Dermis blood vessel endothelial cell (primary cell): ENCODE measurements around the gene ANTXR2. TPM values are rescaled to one million over a fixed set of nuclear protein-coding genes. Genes with fewer than 3 reads are reported as not detected.
"Not testable (repeated sequence)": the region's sequence is repeated elsewhere in the genome, so short reads cannot be mapped to it uniquely, and the experiment has no call there.

ENCODE experiments used
- DNase-seq: peaks from one replicate; pipeline ENCODE4 v3.0.0; 2010
- total RNA-seq: library from RNA; depleted of rRNA; stranded (reverse); fragments of >200 nt; gene quantifications from 2 replicates; pipeline ENCODE4 v1.2.3, GENCODE V29; 2014

ANTXR2 gene
- 36.2 and 36.7 TPM in 2 replicates for total RNA-seq

- DNase-seq, result peak; percentile 87
These were observed at the start of gene ANTXR2 for GRCh38 chr4:80072744-80073472. ANTXR2 (minus strand) TSS chr4:80073229; CDS start chr4:80072560, 669 bp downstream.

GRCh38 chr4:80121815-80122214 is 48.8 kb upstream of the ANTXR2 start:
- not testable (repeated sequence) for DNase-seq

DNA sequence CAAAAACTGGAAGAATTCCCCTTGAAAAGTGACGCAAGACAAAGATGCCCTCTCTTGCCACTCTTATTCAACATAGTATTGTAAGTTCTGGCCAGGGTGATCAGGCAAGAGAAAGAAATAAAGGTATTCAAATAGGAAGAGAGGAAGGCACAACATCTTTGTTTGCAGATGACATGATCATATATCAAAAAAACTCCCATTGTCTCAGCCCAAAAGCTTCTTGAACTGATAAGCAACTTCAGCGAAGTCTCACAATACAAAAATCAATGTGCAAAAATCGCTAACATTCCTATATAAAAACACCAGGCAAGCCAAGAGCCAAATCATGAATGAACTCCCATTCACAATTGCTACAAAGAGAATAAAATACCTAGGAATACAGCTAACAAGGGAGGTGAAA is 46.6 kb upstream of the ANTXR2 start:
- DNase-seq, result not testable (repeated sequence)

DNA sequence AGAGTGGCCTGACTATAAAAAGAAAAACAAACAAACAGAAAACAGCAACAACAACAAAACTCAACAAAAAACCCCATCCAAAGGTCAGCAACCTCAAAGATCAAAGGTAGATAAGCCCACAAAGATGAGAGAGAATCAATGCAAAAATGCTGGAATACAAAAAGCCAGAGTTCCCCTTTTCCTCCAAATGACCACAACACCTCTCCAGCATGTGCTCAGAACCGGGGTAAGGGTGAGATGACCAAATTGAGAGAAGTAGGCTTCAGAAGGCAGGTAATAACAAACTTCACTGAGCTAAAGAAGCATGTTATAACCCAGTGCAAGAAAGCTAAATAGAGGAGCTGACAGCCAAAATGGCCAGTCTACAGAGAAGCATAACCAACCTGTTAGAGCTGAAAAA is 43.5 kb upstream of the ANTXR2 start:
- no peak for DNase-seq

DNA sequence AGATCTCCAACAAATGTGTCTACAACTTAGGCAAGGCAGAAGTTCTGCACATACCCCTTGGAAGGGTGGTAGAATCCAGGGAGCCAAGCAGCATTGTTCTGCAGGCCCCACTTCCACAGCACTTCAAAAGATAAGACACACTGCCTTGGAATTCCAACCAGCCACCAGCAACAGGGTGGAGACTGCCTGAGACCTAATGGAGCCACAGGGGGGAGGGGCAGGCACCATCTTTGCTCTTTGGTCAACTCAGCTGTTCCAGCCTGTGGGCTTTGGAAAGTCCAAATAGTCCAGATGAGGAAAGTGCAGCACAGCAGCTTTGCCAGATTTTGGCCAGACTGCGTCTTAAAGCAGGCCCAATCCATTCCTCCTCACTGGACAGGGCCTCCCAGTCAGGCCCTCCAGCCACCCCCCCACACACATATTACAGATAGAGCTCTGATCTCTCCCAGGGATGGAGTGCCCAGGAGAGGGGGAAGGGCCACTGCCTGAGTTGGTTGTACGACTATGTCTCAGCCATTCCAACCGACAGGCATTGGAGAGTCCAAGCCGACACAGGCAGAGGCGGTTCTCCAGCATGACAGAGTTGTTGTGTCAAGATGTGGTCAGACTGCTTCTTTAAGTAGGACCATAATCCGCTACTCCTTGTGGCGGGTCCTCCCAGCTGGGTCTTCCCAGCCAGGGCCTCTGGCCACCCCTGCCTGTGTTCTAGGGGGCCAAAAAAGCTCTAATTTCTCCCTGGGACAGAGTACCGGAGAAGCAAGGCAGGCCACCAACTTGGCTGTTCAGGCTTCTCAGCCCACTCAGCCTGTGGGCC is 42.5 kb upstream of the ANTXR2 start:
- DNase-seq, result no peak

- DNase-seq, result no peak
These were observed 41.8 kb upstream of the ANTXR2 start for GRCh38 chr4:80114732-80115265.

DNA sequence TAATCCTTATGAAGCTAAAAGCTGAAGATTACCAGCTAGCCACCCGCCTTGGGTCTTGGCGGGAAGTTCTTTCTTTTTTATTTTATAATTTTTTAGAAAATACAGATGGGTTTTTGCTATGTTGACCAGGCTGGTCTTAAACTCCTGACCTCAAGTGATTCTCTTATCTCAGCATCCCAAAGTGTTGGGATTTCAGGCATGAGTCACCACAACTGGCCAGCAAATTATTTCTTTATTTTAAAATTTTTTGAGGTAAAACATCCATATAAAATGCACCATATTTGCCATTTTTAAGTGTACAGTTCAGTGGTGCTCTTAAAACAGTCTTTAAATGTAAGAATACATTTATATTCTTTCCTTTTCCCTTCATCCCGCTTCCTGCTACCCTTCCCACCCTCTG is 40.6 kb upstream of the ANTXR2 start:
- DNase-seq, result no peak

- DNase-seq, result no peak
These were observed 39.2 kb upstream of the ANTXR2 start for GRCh38 chr4:80112236-80112635.

DNA sequence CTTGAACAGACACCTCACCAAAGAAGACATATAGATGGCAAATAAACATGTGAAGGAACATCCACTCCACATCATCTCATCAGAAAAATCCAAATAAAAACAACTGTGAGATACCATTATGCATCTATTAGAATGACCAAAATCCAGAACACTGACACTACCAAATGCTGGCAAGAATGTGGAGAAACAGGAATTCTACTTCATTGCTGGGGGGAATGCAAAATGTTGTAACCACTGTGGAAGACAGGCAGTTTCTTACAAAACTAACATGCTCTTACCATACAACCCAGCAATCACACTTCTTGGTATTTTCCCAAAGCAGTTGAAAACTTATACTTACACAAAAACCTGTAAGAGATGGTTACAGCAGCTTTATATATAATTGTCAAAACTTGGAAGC is 38.2 kb upstream of the ANTXR2 start:
- DNase-seq, result no peak

GRCh38 chr4:80107374-80107773 is 34.3 kb upstream of the ANTXR2 start:
- DNase-seq, result no peak

- DNase-seq, result no peak
These were observed 31.9 kb upstream of the ANTXR2 start for GRCh38 chr4:80104927-80105326.

DNA sequence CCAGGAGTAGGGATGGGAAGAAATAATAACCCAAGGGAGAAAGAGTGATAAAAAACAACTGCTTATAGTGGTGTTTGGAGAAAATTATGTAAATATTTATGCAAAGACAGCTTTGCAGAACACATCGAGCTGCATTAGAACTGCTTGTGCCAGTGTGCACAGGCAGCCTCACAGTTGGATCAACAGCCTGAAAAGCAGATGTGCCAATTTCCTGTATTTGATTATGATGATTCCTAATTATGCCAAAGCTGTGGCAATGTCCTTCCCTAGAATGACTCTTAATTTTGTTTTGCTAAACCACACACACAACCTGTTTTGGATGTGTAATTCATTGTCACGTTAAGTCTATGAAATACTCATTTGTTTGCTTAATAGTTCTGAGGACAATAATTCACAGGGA is 30.6 kb upstream of the ANTXR2 start:
- no peak for DNase-seq

GRCh38 chr4:80101792-80102116 is 28.7 kb upstream of the ANTXR2 start:
- no peak for DNase-seq

DNA sequence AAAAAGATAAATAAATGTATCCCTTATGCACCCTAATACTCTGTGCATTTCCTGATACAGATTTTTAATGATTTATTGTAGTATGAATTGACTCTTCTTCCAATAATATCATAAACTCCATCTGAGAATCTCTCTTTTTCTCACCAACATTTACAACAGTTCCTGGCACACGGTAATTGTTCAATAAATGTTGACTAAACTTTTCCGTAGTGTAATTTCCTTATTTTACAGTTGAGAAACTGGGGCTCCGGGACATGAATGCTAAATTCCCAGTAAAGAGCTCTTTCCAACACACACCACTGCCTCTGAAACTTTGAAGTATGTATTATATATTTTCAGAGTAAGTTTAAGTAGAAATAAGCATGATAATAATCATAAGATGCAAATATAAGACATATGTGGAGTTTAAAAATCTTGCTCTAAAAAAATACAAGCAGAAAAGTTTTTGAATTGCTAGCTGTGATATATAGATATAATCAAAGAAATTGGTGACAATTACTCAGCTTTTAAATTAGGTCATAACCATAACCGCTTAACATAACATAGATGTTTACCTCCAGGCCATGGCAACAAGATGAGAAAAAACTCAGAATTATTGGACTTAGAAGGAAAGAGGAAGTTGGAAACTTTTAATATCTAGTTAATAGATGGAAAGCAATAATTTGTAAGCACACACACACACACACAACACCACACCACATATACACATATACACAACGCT is 28.2 kb upstream of the ANTXR2 start:
- no peak for DNase-seq

GRCh38 chr4:80099671-80100070 is 26.6 kb upstream of the ANTXR2 start:
- DNase-seq, result no peak

DNA sequence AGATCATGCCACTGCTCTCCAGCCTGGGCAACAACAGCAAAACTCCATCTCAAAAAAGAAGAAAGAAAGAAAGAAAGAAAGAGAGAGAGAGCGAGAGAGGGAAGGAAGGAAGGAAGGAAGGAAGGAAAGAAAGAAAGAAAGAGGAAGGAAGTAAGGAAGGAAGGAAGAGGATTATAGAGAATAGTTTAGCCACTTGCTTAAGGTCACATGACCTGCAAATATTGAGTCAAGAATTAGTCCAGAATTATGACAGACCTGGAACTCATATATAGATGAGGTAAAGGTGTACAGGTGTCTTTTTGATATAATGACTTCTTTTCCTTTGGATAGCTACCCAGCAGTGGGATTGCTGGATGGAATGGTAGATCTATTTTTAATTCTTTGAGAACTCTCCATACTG is 25.6 kb upstream of the ANTXR2 start:
- DNase-seq, result no peak

- DNase-seq, result peak; percentile 34
These were observed 24.6 kb upstream of the ANTXR2 start for GRCh38 chr4:80097400-80098177.

DNA sequence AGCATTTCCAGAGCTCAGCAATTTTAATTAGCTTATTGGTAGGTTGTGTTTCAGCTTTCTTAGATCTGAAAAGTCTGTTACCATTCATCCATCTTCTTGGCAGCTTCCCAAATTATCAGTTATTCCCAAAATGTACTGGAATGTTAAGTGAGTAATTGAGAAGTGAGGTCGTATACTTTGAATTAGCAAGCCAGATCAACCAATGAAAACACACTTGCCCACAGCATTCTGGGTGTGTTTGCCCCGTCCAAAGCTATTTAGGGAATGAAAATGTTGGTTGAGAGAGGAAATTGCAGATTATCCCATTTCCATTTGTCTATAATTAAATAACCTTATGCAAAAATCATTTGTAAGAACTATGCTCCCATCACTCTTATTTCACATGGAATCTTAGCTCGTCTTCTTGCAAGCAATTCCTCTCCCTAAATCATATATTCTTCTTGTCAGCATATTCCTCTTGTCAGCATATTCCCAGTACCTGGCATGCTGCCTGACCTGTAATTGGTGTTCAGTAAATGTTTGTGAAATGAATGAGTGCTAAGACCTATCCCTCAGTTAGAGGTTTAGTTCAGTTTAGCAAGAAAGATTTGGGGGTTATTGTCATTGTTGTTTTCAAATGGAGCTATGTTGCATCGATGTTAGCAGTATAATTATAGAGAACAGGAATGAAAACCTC is 23.3 kb upstream of the ANTXR2 start:
- DNase-seq, result no peak

GRCh38 chr4:80094191-80094590 is 21.2 kb upstream of the ANTXR2 start:
- no peak for DNase-seq

DNA sequence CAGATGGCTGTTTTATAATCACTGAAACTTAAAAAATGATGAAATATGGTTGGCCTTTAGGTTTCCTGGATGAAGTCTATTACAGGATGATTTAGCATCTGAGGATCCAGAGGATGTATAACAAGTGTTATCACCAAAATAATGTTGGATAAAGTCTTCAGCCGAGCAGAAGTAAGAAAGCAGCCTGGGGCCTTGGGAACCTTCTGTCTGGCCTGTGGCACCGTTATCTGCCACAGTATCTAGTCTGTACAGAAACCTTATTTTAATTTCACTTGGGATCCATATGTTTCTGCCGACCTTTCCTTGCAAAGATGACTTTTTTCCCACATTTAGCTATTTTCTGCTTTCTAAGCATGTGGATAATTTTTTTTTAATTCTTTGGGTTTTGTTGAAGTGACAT is 20.5 kb upstream of the ANTXR2 start:
- no peak for DNase-seq

GRCh38 chr4:80092847-80093246 is 19.8 kb upstream of the ANTXR2 start:
- DNase-seq, result no peak

DNA sequence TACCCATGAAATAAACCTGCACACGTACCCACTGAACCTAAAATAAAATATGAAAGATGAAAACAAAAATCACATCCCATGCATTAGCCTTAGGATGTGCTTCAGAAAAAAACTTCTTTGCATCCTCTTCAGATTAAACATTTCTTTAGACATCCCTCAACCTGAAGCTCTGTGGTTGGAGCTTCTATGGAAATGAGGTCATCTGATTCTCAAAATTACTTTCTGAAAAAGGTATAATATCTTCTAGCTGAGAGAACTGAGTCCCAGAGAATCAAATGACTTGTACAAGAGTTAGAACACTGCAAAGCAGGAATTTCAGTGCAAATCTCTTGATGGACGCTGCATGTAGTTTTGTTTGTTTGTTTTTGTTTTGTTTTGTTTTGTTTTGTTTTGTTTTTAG is 19.1 kb upstream of the ANTXR2 start:
- DNase-seq, result no peak
